Astrocyte of the cerebellum (primary cell): ENCODE results near the gene ADAMTS16.

Experiments used
- DNase-seq: peaks from one replicate; pipeline ENCODE4 v3.0.0-alpha.2; 2011; ENCODE audit warnings: low read depth
- H3K4me3 ChIP-seq: 2 replicates; pipeline ENCODE4 v1.5.1; 2011; ENCODE audit warnings: mild to moderate bottlenecking, low read depth, low read length, moderate library complexity
- in situ Hi-C: cut with HindIII; loops from 2 replicates; pipeline ENCODE4 v1.10.0; 2017; ENCODE audit warnings: low sequenced_read_pairs
- TF ChIP-seq, protein P1 (sequence below): IDR thresholded peaks from 2 replicates; pipeline ENCODE4 v1.5.1; 2012; ENCODE audit warnings: low read length, low read depth, moderate library complexity, mild to moderate bottlenecking; ENCODE audit errors: missing control alignments

The ADAMTS16 gene

DNA sequence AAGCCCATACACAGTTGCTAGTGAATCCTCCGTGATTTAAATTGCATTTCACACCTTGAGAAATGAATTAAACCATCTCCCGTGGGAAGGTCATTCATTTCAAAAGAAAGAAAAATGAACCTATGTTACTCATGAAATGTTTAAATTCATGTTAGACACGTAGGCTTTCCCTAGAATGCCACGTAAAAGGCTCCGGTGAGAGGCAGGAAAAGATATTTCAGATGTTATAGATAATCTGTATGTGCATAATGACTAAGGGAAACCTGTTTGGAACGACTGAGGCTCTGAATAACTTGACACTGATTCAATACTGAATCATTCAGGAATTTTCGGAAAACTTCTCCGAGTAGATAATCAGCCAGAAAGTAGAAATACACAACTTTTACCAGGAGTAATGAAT lies 148.1 kb downstream of the ADAMTS16 start:
- in situ Hi-C loops, result no loop called here

DNA sequence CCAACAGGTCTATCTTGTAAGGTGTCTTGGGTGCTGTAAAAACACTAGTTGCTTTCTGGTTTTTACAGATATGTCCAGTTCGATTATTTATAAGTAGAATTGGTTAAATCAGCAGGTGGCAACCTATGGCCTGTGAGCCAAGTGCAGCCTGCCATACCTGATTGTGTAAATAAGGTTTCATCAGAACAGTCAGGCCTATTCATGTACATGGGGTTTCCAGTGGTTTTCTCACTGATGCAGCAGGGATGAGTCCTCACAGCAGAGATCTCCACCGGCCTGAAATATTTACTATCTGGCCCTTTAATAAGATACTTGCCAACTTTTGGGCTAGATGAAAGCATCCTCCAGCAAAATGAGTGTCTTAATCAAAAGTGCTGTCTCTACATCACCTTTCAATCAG lies 149.4 kb downstream of the ADAMTS16 start:
- H3K4me3 ChIP-seq, result no peak overlapping the region
- DNase-seq, result no peak
- in situ Hi-C loops, result no loop called here
- TF ChIP-seq, protein P1, sequence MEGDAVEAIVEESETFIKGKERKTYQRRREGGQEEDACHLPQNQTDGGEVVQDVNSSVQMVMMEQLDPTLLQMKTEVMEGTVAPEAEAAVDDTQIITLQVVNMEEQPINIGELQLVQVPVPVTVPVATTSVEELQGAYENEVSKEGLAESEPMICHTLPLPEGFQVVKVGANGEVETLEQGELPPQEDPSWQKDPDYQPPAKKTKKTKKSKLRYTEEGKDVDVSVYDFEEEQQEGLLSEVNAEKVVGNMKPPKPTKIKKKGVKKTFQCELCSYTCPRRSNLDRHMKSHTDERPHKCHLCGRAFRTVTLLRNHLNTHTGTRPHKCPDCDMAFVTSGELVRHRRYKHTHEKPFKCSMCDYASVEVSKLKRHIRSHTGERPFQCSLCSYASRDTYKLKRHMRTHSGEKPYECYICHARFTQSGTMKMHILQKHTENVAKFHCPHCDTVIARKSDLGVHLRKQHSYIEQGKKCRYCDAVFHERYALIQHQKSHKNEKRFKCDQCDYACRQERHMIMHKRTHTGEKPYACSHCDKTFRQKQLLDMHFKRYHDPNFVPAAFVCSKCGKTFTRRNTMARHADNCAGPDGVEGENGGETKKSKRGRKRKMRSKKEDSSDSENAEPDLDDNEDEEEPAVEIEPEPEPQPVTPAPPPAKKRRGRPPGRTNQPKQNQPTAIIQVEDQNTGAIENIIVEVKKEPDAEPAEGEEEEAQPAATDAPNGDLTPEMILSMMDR, result no peak

More for the DNA sequence above, 148.1 kb downstream of the ADAMTS16 start:
- no peak overlapping the region for H3K4me3 ChIP-seq
- TF ChIP-seq, protein P1, result no peak
- DNase-seq, result peak; percentile 1

DNA sequence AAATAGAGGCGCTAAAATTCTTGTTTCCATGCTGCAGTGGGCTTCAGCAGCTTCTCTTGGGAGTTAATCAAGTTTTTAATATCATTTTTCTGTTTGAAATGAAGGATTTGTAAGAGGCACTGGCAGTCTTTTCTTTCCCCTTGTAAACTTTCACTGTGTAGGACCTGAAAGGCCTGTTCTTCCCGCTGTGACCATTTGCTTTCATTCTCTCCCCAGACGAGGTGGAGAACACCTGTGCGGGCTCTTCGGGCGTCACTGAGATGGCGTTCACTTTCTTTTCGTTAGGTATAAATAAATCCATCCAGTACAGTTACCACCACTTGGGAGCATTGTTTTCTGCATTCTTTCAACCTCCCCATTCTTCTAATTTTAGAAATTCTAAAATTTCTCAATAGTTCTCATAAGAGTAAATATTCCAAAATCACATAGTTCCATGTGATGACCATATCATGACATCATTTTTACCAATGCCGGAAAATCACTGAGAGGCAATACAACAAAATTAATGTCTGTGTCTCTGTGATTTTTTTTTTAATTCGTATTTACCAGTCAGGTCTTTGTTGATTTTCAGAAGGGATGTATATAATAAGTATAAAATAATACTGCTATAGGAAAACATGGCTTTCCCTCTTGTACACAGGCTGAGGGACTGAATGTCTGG lies 150.7 kb downstream of the ADAMTS16 start:
- DNase-seq, result no peak
- TF ChIP-seq, protein P1, result no peak
- H3K4me3 ChIP-seq, result no peak overlapping the region
- in situ Hi-C loops, result no loop called here

GRCh38 chr5:5291357-5291756 lies 151.2 kb downstream of the ADAMTS16 start:
- in situ Hi-C loops, result no loop called here
- peak; percentile 16 for DNase-seq
- TF ChIP-seq, protein P1, result no peak
- no peak overlapping the region for H3K4me3 ChIP-seq

DNA sequence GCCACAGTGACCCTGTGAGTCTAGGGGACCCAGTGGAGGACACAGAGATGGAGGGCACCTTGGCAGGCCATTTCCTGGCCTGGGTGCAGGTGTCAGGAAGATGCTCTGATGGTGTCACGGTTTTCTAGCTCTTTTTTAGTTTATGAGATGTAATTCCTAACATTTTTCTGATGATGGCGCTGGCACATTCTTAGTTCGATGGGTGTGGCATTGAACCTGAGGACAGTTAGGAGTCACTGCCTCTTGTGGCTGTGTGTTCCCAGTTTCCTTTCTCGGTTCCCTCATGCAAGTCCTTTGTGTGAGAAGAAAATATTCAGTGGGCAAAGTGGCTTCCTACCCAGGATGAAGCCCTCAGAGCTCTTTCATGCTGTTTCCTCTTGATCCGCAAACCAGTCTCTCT lies 152.9 kb downstream of the ADAMTS16 start:
- H3K4me3 ChIP-seq, result no peak overlapping the region
- TF ChIP-seq, protein P1, result no peak
- DNase-seq, result no peak
- in situ Hi-C loops, result no loop called here

- TF ChIP-seq, protein P1, result no peak
- in situ Hi-C loops, result no loop called here
These were observed 154.3 kb downstream of the ADAMTS16 start for GRCh38 chr5:5294429-5294828.

More at GRCh38 chr5:5294429-5294828, 154.3 kb downstream of the ADAMTS16 start:
- no peak overlapping the region for H3K4me3 ChIP-seq
- no peak for DNase-seq
